TTC549 (cell line): ENCODE results near the gene HSD17B12.

Source experiments
- FAIRE-seq: peaks from 2 replicates; lab custom pipeline; 2012; peaks lifted over from hg19 to GRCh38; lab: Jason Lieb, UNC

HSD17B12 gene

GRCh38 chr11:43688394-43688793 lies 7.9 kb downstream of the HSD17B12 start:
- FAIRE-seq, result no peak

- FAIRE-seq, result no peak
Observed at GRCh38 chr11:43689167-43689566, 8.6 kb downstream of the HSD17B12 start.

DNA sequence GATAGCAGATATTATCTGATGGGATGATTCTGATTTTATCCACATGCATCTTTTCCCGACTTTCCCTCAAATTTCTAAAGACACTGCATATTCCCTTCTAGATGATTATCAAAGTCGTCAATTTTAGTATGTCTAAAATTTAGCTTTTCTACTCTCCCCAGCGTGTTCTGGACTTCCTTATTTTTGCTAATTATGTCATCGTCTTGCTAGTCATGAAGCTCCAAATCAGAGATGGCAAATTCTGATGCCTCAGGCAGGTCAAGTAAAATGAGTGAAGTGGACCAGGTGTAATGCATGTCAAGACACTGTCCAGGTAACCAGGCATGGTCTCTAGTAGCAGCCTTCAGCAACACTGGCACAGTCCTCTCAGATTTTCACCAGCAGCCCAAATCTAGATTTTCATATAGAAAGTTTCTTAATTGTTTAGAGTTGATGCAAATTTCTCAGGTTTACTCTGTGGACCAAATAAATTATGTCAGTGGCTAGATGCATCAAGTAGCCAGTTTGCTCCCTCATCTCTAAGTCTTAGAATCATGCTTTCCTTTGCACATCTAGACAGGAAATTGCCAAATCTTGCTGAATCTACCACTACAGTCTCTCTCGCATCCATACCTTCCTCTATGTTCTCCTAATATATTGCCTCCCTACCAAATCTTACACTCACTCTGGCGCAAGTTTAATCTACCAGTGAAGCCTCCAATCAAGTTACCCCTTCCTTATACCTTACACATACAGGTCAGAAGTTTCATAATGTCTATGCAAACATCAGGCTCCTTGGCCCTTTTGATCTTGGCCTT lies 10.6 kb downstream of the HSD17B12 start:
- FAIRE-seq, result no peak

DNA sequence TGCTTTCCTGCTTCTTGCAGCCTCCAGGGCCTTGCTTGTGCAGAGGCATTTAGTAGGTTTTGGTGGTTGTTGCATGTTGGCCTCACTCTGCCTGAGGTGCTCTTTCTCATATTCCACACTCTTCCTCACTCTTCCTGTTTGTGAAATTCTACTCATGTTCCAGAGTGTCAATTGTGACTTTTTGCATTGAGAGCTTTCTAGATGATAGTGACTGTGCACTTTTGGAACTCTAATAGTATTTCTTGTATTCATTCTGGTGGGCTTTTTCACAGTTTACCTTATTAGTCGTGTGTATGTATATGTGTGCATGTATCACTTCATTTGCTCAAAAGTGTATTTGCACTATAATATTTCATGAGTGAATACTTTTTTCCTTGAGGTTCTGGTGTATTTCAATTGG lies 11.3 kb downstream of the HSD17B12 start:
- FAIRE-seq, result no peak

DNA sequence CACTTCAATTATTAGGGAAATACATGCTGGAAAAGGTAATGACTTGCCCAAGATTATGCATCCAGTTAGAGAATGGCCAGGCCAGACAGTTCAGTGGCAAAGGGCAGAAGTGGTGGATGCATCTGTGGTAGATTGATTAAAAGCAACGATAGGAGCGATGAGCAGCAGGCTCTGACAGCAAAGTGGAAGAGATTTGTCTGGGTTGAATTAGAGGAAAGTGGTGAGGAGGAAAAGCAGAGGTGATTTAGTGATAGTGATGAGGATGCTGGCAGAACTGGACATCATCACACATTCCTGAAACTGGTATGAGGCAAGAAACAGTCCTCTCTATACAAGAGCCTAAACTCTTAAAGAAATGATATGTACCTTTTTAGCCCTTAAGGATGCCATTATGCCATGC lies 12.5 kb downstream of the HSD17B12 start:
- no peak for FAIRE-seq

GRCh38 chr11:43693731-43694130 lies 13.2 kb downstream of the HSD17B12 start:
- no peak for FAIRE-seq

GRCh38 chr11:43694477-43694876 lies 13.9 kb downstream of the HSD17B12 start:
- no peak for FAIRE-seq

DNA sequence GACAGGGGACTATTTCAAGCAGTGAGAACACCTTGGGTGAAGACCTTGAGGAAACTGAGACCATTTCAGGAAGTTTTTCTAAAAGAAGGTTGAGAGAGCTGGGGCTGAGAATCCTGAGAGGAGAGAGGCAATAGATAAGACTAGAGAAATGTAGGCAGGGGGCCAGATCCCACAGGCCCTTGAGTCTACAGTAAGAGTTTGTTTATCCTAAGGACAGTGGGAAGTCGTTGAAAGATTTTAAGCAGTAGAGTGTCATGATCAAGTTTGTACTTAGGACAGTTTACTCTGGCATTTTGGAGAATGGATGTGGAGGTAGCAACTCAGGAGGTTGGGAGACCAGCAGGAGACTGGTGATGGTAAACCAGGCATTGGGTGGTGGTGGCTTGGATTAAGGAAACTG lies 17.1 kb downstream of the HSD17B12 start:
- FAIRE-seq, result no peak

DNA sequence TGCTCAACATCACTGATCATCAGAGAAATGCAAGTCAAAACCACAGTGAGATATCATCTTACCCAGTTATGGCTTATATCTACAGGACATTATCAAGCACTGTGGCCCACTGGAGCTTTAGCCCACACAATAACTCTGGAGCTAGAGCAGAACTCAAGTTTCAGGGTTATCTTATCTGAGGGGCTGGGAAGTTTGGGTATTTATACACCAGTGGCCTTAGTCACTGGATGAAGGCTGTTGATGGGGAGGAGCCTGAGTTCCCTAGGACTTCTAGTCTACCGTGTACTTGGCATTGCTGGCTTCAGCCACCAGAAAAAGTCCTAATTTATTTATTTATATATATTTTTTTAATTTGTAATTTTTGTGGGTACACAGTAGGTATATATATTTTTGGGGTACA lies 19.3 kb downstream of the HSD17B12 start:
- FAIRE-seq, result no peak

GRCh38 chr11:43706631-43707030 lies 26.1 kb downstream of the HSD17B12 start:
- no peak for FAIRE-seq

DNA sequence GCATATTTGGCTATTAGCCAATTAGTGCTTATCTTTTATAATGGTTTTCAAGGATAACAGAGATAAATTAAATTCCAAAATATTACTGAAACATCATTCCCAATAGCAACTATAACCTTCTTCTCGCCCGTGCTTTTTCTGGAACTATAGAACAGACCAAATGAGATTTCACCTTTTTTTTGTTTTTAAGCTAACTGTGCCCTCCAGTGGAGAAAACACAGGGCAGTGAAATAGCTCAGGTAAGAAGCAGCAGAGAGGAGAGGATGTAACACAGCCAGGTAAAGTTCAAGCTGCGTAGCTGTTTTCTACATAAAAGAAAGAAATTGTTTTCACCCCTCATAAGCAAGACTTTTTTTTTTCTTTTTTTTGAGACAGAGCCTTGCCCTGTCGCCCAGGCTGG lies 28.2 kb downstream of the HSD17B12 start:
- no peak for FAIRE-seq

DNA sequence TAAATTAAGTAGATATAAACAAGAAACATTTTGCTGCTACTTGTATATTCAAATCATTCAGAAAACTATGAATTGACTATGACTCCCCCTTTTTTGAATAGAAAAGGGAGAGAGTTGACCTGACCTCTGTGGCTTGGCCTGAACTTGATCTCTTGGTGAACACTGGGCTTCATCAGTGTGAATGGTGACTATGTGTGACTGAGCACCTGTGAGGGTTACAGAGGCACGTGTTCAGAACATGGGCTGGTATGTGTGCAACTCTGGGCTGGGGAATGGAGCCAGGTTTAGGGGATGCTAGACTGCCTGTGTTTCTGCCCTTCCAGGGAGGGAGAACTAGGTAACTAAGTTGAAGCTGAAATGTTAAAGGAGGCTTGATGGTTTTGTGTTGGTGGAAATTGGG lies 29.2 kb downstream of the HSD17B12 start:
- no peak for FAIRE-seq

GRCh38 chr11:43712676-43713075 lies 32.1 kb downstream of the HSD17B12 start:
- FAIRE-seq, result no peak

- FAIRE-seq, result no peak
Observed at GRCh38 chr11:43718373-43718772, 37.8 kb downstream of the HSD17B12 start.

GRCh38 chr11:43723617-43724016 lies 43.1 kb downstream of the HSD17B12 start:
- no peak for FAIRE-seq

- no peak for FAIRE-seq
Observed at GRCh38 chr11:43732225-43732624, 51.7 kb downstream of the HSD17B12 start.

DNA sequence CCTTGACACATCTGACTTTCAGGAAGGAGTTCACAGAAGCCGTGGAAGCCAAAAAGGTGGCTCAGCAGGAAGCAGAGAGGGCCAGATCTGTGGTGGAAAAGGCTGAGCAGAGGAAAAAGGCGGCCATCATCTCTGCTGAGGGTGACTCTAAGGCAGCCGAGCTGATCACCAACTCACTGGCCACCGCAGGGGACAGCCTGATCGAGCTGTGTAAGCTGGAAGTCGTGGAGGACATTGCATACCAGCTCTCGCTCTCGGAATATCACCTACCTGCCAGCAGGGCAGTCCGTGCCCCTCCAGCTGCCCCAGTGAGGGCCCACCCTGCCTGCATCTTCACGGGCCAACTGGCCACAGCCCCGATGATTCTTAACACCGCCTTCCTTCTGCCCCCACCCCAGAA lies 53.7 kb downstream of the HSD17B12 start:
- no peak for FAIRE-seq

GRCh38 chr11:43735115-43735514 lies 54.6 kb downstream of the HSD17B12 start:
- no peak for FAIRE-seq

GRCh38 chr11:43735961-43736360 lies 55.4 kb downstream of the HSD17B12 start:
- no peak for FAIRE-seq

GRCh38 chr11:43736502-43737200 lies 56.1 kb downstream of the HSD17B12 start:
- FAIRE-seq, result no peak

DNA sequence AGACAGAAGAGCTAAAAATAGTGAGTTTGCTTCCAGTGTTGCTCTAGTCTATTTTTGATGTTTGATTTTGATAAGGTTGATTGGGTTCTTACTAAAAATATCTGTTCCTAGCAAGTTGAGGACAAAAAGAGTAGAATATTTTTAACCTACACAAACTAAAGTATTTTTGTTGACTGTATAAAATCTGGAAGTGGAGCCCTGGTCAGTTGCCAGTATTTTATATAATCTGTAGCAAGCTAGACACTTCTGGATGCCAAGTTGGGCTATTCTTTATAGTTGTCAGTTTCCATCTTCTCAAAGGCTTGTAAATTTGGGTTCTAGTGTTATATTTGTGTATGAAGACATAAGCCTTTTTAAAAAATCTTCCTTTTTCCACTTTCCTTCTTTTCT lies 56.7 kb downstream of the HSD17B12 start:
- no peak for FAIRE-seq

GRCh38 chr11:43738600-43739409 lies 58.3 kb downstream of the HSD17B12 start:
- FAIRE-seq, result no peak

DNA sequence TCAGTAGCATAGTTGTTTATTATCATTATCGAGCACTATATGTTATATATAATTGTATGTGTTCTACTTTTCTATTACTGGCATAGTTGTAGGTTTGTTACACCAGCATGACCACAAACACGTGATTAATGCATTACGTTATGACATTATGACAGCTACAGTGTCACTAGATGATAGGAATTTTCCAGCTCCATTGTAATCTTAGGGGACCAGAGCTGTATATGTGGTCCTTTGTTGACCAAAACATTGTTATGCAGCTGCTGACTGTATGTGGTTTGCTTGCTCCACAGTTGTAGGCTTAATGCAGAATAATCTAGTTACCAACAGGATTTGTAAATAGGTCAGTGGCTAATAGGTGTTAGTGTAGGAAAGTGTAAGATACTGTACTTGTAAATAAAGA lies 66.1 kb downstream of the HSD17B12 start:
- no peak for FAIRE-seq
